ENCODE results near the gene KNCN. TPM values are rescaled to one million over a fixed set of nuclear protein-coding genes. Genes with fewer than 3 reads are reported as not detected.
A peak's percentile ranks its signal among the peaks of the same experiment; 100 is the strongest.

KNCN gene
- total RNA-seq, 2 experiments from 2014 or later, result not detected

DNA sequence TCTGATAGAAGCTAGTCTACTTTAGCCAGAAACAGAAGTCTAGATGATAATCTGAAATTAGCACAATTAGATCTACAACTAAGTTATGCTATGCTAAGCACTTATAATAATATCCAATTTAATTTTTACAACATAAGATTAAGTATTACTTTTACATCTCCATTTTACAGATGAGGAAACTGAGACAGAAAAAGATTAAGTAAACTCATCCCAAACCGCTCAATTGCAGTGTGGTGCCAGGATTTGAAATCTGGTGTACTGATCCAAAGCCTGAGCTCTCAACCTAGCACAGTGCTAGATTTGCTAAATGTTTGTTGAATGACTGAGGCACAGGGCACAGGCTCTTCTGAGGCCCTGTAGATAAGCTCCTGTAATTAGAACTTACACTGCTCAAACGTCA, 13.8 kb downstream of the KNCN start:
- peaks cover 45% of the 10 kb centered on the region for H3K27me3 Mint-ChIP-seq (ENCODE audit: low read depth)

GRCh38 chr1:46536527-46536926, 14.9 kb downstream of the KNCN start:
- Mint-ChIP-seq H3K4me3 (no peak overlapping the region), H3K4me1 (ENCODE audit: low read depth) (peaks cover 2% of the 10 kb centered on the region), H3K9me3 (ENCODE audit: insufficient read depth) (no peaks in the 10 kb centered on the region), H3K27ac (no peak overlapping the region), H3K36me3 (ENCODE audit: low read depth) (no peaks in the 10 kb centered on the region), H3K27me3 (ENCODE audit: low read depth) (peaks cover 38% of the 10 kb centered on the region)
- ATAC-seq (no peak), DNase-seq (no peak)
- POLR2A ChIA-PET, result interaction anchor here (0.6 kb wide), 1 partner anchor 8 kb away, joined by 3 read pairs; no protein-coding TSS in a partner anchor
- CTCF ChIA-PET, result interaction anchor here (1.0 to 4.0 kb wide), 3 partner anchors 11 to 94 kb away, joined by 3 to 18 read pairs (median 8); no protein-coding TSS in a partner anchor

More for the DNA sequence above, 13.8 kb downstream of the KNCN start:
- H3K27ac Mint-ChIP-seq, result no peak overlapping the region
- ChIA-PET CTCF (interaction anchor here (0.8 to 4.0 kb wide), 5 partner anchors 9 to 188 kb away, joined by 3 to 18 read pairs (median 6); no protein-coding TSS in a partner anchor), POLR2A (no interaction called here)
- no peak overlapping the region for H3K4me3 Mint-ChIP-seq
- DNase-seq (no peak), ATAC-seq (no peak)
- no peaks in the 10 kb centered on the region for H3K9me3 Mint-ChIP-seq (ENCODE audit: insufficient read depth)
- H3K4me1 Mint-ChIP-seq (ENCODE audit: low read depth), result peaks cover 2% of the 10 kb centered on the region
- no peaks in the 10 kb centered on the region for H3K36me3 Mint-ChIP-seq (ENCODE audit: low read depth)

DNA sequence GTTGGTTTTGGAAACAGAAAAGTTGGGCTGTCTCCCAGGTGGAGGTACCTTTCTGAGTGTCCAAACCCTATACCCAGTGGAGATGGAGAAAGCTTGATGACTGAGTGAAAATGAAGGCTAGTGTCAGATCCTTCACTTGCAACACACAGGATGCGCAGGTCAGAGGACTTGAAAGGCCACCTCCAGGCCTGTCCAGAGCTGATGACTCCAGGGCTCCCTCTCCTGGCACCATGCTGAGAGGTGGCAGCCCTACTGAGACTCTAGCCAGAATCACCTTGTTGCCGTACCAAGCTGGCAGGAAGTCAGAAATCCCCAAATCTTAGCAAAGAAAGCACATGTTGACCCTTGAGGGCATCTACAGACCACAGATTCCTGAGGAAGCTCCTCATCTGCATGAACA, 16.4 kb downstream of the KNCN start:
- POLR2A ChIA-PET, result no interaction called here

DNA sequence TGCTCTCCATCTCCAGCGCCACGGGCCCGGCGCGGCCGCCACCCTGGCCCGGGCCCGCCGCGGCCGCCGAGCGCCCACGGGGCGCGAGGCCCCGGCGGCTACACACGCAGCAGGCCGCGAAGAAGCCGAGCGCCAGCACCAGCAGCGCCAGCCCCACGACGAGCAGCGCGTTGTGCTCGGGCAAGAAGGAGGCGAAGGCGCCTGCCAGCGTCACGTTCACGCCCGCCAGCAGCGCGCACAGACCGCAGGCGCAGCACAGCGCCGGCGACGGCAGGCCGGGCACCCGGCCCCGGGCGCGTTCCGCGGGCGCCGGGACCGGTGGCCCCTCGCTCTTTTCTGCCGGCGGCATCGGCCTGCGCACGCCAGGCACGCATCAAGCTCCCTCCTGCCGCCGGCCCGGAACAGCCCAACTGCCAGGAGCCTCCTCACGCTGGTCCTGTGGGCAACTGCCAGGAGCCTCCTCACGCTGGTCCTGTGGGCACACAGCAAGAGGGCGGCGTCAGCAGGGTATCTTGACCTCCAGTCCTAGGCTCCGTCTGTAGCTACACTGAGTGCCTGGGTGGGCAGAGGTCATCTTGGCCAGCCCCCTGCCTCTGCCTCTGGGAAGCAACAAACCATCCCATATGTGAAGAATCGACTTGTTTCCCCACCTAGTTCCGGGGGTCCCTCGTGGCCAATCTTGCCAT, 18.1 kb downstream of the KNCN start:
- CTCF ChIA-PET, result interaction anchor here (0.8 to 4.6 kb wide), 17 partner anchors 9 to 192 kb away, joined by 3 to 36 read pairs (median 5); partner anchors contain the start of genes EFCAB14, MKNK1 and MOB3C
- DNase-seq (peak; percentile 56), ATAC-seq (peak; percentile 81)
- POLR2A ChIA-PET, result interaction anchor here (0.7 kb wide), 1 partner anchor 16 kb away, joined by 4 read pairs; no protein-coding TSS in a partner anchor
- no peaks in the 10 kb centered on the region for H3K36me3 Mint-ChIP-seq (ENCODE audit: low read depth)
- peaks cover 34% of the 10 kb centered on the region for H3K27me3 Mint-ChIP-seq (ENCODE audit: low read depth)
- H3K4me3 Mint-ChIP-seq, result peak overlapping the region; percentile 55
- no peaks in the 10 kb centered on the region for H3K9me3 Mint-ChIP-seq (ENCODE audit: insufficient read depth)
- H3K4me1 Mint-ChIP-seq (ENCODE audit: low read depth), result peaks cover 13% of the 10 kb centered on the region
- H3K27ac Mint-ChIP-seq, result no peak overlapping the region

More for the DNA sequence above, 16.4 kb downstream of the KNCN start:
- H3K27ac Mint-ChIP-seq, result no peak overlapping the region
- peaks cover 2% of the 10 kb centered on the region for H3K4me1 Mint-ChIP-seq (ENCODE audit: low read depth)
- ATAC-seq (no peak), DNase-seq (peak; percentile 55)
- CTCF ChIA-PET, result interaction anchor here (0.5 to 4.6 kb wide), 16 partner anchors 9 to 190 kb away, joined by 3 to 36 read pairs (median 5); no protein-coding TSS in a partner anchor
- H3K4me3 Mint-ChIP-seq, result no peak overlapping the region
- H3K27me3 Mint-ChIP-seq (ENCODE audit: low read depth), result peaks cover 34% of the 10 kb centered on the region
- H3K9me3 Mint-ChIP-seq (ENCODE audit: insufficient read depth), result no peaks in the 10 kb centered on the region
- H3K36me3 Mint-ChIP-seq (ENCODE audit: low read depth), result no peaks in the 10 kb centered on the region

- Mint-ChIP-seq H3K4me1 (ENCODE audit: low read depth) (peaks cover 18% of the 10 kb centered on the region), H3K36me3 (ENCODE audit: low read depth) (no peaks in the 10 kb centered on the region), H3K4me3 (no peak overlapping the region), H3K9me3 (ENCODE audit: insufficient read depth) (no peaks in the 10 kb centered on the region), H3K27me3 (ENCODE audit: low read depth) (peaks cover 34% of the 10 kb centered on the region), H3K27ac (no peak overlapping the region)
- DNase-seq (peak; percentile 80), ATAC-seq (peak; percentile 88)
- ChIA-PET POLR2A (no interaction called here), CTCF (interaction anchor here (0.8 to 4.6 kb wide), 16 partner anchors 10 to 193 kb away, joined by 3 to 36 read pairs (median 5); partner anchors contain the start of genes EFCAB14, MKNK1 and MOB3C)
Measured at GRCh38 chr1:46532498-46533178, 18.8 kb downstream of the KNCN start.

GRCh38 chr1:46532095-46532494, 19.4 kb downstream of the KNCN start:
- DNase-seq (no peak), ATAC-seq (no peak)
- no peaks in the 10 kb centered on the region for H3K9me3 Mint-ChIP-seq (ENCODE audit: insufficient read depth)
- H3K27me3 Mint-ChIP-seq (ENCODE audit: low read depth), result peaks cover 35% of the 10 kb centered on the region
- ChIA-PET CTCF (interaction anchor here (1.2 to 4.6 kb wide), 4 partner anchors 11 to 193 kb away, joined by 7 to 36 read pairs (median 20); partner anchors contain the start of gene MKNK1), POLR2A (no interaction called here)
- H3K4me3 Mint-ChIP-seq, result no peak overlapping the region
- no peaks in the 10 kb centered on the region for H3K36me3 Mint-ChIP-seq (ENCODE audit: low read depth)
- H3K4me1 Mint-ChIP-seq (ENCODE audit: low read depth), result peaks cover 18% of the 10 kb centered on the region
- H3K27ac Mint-ChIP-seq, result no peak overlapping the region

DNA sequence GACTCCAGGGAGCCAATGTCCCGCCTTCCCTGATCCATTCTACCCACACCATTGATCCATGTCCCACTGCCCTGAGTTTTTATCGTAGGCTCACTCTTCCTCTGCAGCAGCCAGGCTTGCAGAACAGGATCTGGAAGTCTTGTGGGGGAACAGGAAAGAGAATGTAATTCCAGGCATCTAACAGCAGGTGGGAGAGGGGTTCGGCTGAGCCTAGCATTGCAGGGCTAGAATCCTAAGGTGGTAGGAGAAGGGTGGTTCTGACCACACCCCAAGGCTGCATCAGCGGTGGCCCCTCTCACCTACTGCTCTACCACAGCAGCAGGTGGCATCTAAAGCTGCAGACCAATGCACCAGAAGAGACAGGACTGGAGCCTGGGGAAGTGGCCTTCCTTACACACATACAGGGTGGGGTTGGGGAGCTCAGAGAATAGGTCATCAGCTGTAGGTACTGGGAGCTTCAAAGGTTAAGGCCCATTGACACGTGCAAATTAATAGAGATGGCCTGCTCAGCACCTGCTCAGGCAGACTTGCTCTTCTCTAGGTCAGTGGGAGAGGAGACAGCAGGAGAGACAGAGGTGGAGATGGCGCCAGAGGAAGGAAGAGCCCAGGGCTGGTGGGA, 20.5 kb downstream of the KNCN start:
- DNase-seq (no peak), ATAC-seq (no peak)
- POLR2A ChIA-PET, result interaction anchor here (0.9 kb wide), 1 partner anchor 73 kb away, joined by 4 read pairs; the partner anchor contains the start of gene MKNK1
- Mint-ChIP-seq H3K9me3 (ENCODE audit: insufficient read depth) (no peaks in the 10 kb centered on the region), H3K27me3 (ENCODE audit: low read depth) (peaks cover 27% of the 10 kb centered on the region), H3K4me1 (ENCODE audit: low read depth) (peaks cover 18% of the 10 kb centered on the region), H3K27ac (peak overlapping the region; percentile 12), H3K36me3 (ENCODE audit: low read depth) (no peaks in the 10 kb centered on the region), H3K4me3 (no peak overlapping the region)
- CTCF ChIA-PET, result interaction anchor here (1.1 to 6.4 kb wide), 7 partner anchors 13 to 194 kb away, joined by 3 to 154 read pairs (median 21); partner anchors contain the start of genes EFCAB14 and MKNK1

GRCh38 chr1:46530311-46530710, 21.1 kb downstream of the KNCN start:
- Mint-ChIP-seq H3K27ac (no peak overlapping the region), H3K4me3 (no peak overlapping the region)
- CTCF ChIA-PET, result interaction anchor here (0.9 to 6.4 kb wide), 20 partner anchors 7 to 195 kb away, joined by 3 to 154 read pairs (median 8); partner anchors contain the start of genes EFCAB14 and MKNK1

DNA sequence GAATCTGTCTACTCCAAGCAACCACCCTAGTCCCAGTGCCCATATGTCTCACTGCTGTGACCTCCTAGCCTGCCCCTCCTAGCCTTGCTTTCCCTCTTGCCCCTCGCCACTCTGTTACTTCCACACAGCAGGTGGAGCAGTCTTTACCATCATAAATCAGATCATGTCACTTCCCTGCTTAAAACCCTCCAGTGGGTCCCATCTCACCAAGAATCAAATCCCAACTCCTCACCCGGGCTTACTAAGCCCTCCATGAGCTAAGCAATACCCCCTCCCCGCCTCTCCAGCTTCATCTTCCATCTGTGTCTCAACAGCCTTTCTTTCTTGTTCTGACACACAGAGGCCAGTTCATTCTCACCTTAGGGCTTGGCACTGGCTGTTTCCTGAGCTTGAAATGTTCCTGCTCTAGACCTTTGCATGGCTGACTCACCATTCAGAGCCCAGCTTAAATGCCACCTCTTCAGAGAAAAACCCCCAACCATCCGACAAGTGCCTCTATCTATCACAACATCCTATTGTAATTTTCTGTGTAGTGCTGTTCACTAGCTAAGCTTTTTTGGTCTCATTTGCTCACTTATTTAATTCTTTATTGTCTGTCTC, 22.3 kb downstream of the KNCN start:
- Mint-ChIP-seq H3K27me3 (ENCODE audit: low read depth) (peaks cover 21% of the 10 kb centered on the region), H3K9me3 (ENCODE audit: insufficient read depth) (no peaks in the 10 kb centered on the region), H3K27ac (no peak overlapping the region), H3K4me1 (ENCODE audit: low read depth) (peaks cover 20% of the 10 kb centered on the region), H3K36me3 (ENCODE audit: low read depth) (no peaks in the 10 kb centered on the region), H3K4me3 (no peak overlapping the region)
- DNase-seq (no peak), ATAC-seq (no peak)
- CTCF ChIA-PET, result interaction anchor here (0.6 to 6.4 kb wide), 33 partner anchors 9 to 664 kb away, joined by 3 to 154 read pairs (median 4); partner anchors contain the start of genes MKNK1 and MOB3C
- POLR2A ChIA-PET, result interaction anchor here (0.5 to 1.1 kb wide), 5 partner anchors 10 to 831 kb away, joined by 3 to 6 read pairs (median 4); partner anchors contain the start of gene EFCAB14

More at GRCh38 chr1:46530311-46530710, 21.1 kb downstream of the KNCN start:
- POLR2A ChIA-PET, result interaction anchor here (0.9 kb wide), 1 partner anchor 73 kb away, joined by 4 read pairs; the partner anchor contains the start of gene MKNK1
- Mint-ChIP-seq H3K4me1 (ENCODE audit: low read depth) (peaks cover 18% of the 10 kb centered on the region), H3K9me3 (ENCODE audit: insufficient read depth) (no peaks in the 10 kb centered on the region), H3K27me3 (ENCODE audit: low read depth) (peaks cover 28% of the 10 kb centered on the region), H3K36me3 (ENCODE audit: low read depth) (no peaks in the 10 kb centered on the region)
- no peak for DNase-seq
- no peak for ATAC-seq

DNA sequence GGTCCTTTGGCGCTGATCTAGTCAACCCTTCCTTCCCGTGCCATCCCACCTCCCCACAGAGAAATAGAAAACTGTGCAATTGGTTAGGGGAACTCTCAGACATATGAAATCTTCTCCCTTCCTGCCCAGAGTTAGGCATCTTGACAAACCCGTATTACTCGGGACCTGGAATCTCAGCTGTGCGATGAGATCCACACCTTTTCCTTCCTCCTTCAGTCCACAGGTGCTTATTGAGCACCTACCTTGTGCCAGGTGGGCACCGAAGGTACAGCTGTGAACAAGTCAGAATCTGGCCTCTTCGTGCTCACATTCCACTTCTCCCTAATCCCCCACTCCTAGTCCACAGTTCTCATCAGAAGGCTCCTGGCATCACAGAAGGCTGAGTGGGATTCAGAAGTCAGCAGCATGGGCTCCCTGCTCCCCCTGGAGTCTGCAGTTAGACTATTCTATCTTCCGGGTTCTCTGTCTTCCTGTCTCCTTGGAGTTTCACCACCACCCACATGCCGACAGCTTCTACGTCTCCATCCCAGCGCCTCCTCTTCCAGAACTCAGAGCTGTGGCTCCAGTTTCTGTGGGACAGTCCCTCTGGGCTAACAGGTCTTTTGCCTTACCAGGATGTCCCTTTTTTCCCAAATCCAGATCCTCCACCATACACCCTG, 23.0 kb downstream of the KNCN start:
- peaks cover 19% of the 10 kb centered on the region for H3K4me1 Mint-ChIP-seq (ENCODE audit: low read depth)
- H3K9me3 Mint-ChIP-seq (ENCODE audit: insufficient read depth), result no peaks in the 10 kb centered on the region
- POLR2A ChIA-PET, result interaction anchor here (0.5 to 1.1 kb wide), 5 partner anchors 8 to 830 kb away, joined by 3 to 6 read pairs (median 3); no protein-coding TSS in a partner anchor
- no peak overlapping the region for H3K4me3 Mint-ChIP-seq
- DNase-seq (no peak), ATAC-seq (no peak)
- H3K36me3 Mint-ChIP-seq (ENCODE audit: low read depth), result no peaks in the 10 kb centered on the region
- CTCF ChIA-PET, result interaction anchor here (0.6 to 6.4 kb wide), 29 partner anchors 9 to 664 kb away, joined by 3 to 154 read pairs (median 5); partner anchors contain the start of gene MOB3C
- H3K27me3 Mint-ChIP-seq (ENCODE audit: low read depth), result peaks cover 18% of the 10 kb centered on the region
- H3K27ac Mint-ChIP-seq, result no peak overlapping the region
